AG04450 (cell line): Measurements from ENCODE around the gene SLC37A1. TPM values are rescaled to one million over a fixed set of nuclear protein-coding genes. Genes with fewer than 3 reads are reported as not detected.

Source experiments
- CTCF ChIA-PET: fragments of 300-600, 350-600 bp; formaldehyde crosslinking; extraction: SDS; loops from one replicate; lab custom pipeline; 2022; ENCODE audit warnings: antibody characterized with exemption, inconsistent platforms; lab: Charles Lee
- POLR2A ChIA-PET: fragments of 350-600 bp; formaldehyde crosslinking; extraction: SDS; loops from one replicate; lab custom pipeline; 2021; ENCODE audit warnings: antibody characterized with exemption, inconsistent platforms; lab: Yijun Ruan, JAX
- DNase-seq: peaks from one replicate; pipeline ENCODE4 v3.0.0-alpha.2; 2011; ENCODE audit warnings: low read depth, low spot score
- H3K27ac ChIP-seq: one replicate; pipeline ENCODE4 v1.5.1; 2012; ENCODE audit warnings: low read depth, low read length, control low read depth
- H3K27me3 ChIP-seq: one replicate; pipeline ENCODE4 v1.6.0; 2012; ENCODE audit warnings: low read length; ENCODE audit not compliant: control insufficient read depth, insufficient read depth
- H3K4me3 ChIP-seq: 2 replicates; pipeline ENCODE4 v1.5.1; 2011; ENCODE audit warnings: mild to moderate bottlenecking, low read depth, low read length, control low read depth
- H3K9me3 ChIP-seq: 2 replicates; pipeline ENCODE4 v1.5.1; 2012; ENCODE audit warnings: low read length; ENCODE audit not compliant: control insufficient read depth, insufficient read depth
- CTCF ChIP-seq: IDR thresholded peaks from 2 replicates; pipeline ENCODE4 v1.5.1; 2011; ENCODE audit warnings: low read depth, low read length, control low read depth, inconsistent platforms
- polyA plus RNA-seq: library from polyadenylated mRNA; depleted of rRNA; stranded (reverse); fragments of >200 nt; gene quantifications from 2 replicates; pipeline ENCODE4 v1.2.3, GENCODE V29; 2011

SLC37A1 gene
- polyA plus RNA-seq, 1 experiment: 0.05 TPM

- DNase-seq: no peak
- H3K27me3 ChIP-seq: peaks cover 2% of the 10 kb centered on the region
- TF ChIP-seq CTCF: no peak
- no peak overlapping the region for H3K27ac ChIP-seq
- no peak overlapping the region for H3K4me3 ChIP-seq
- H3K9me3 ChIP-seq: no peaks in the 10 kb centered on the region
- ChIA-PET CTCF (no interaction called here), POLR2A (no interaction called here)
Observed at GRCh38 chr21:42486531-42486930, 27.1 kb upstream of the SLC37A1 start.

- Histone ChIP-seq H3K9me3 (no peaks in the 10 kb centered on the region), H3K27me3 (peaks cover 2% of the 10 kb centered on the region), H3K27ac (no peak overlapping the region), H3K4me3 (no peak overlapping the region)
- DNase-seq: no peak
- ChIA-PET CTCF (no interaction called here), POLR2A (no interaction called here)
- no peak for TF ChIP-seq CTCF
Observed at GRCh38 chr21:42489006-42489563, 24.6 kb upstream of the SLC37A1 start.

- no peak overlapping the region for H3K27ac ChIP-seq
- no peak for TF ChIP-seq CTCF
- H3K9me3 ChIP-seq: no peaks in the 10 kb centered on the region
- H3K4me3 ChIP-seq: no peak overlapping the region
- POLR2A ChIA-PET: no interaction called here
- H3K27me3 ChIP-seq: peaks cover 2% of the 10 kb centered on the region
- CTCF ChIA-PET: no interaction called here
- DNase-seq: no peak
Observed at GRCh38 chr21:42489991-42490390, 23.7 kb upstream of the SLC37A1 start.

GRCh38 chr21:42490720-42491119 is 22.9 kb upstream of the SLC37A1 start:
- Histone ChIP-seq H3K4me3 (no peak overlapping the region), H3K9me3 (no peaks in the 10 kb centered on the region), H3K27ac (no peak overlapping the region), H3K27me3 (peaks cover 2% of the 10 kb centered on the region)
- DNase-seq: no peak
- POLR2A ChIA-PET: no interaction called here
- no peak for TF ChIP-seq CTCF
- CTCF ChIA-PET: no interaction called here

- no peak for TF ChIP-seq CTCF
- H3K27me3 ChIP-seq: peaks cover 2% of the 10 kb centered on the region
- H3K27ac ChIP-seq: no peak overlapping the region
- CTCF ChIA-PET: no interaction called here
- H3K9me3 ChIP-seq: no peaks in the 10 kb centered on the region; the same call in 1 of the 2 replicates
- no peak for DNase-seq
- POLR2A ChIA-PET: no interaction called here
- H3K4me3 ChIP-seq: no peak overlapping the region
Observed at GRCh38 chr21:42491328-42491727, 22.3 kb upstream of the SLC37A1 start.
